ENCODE measurements around the gene GATAD2A.
"Not testable (repeated sequence)": the region's sequence is repeated elsewhere in the genome, so short reads cannot be mapped to it uniquely, and the experiment has no call there.

GATAD2A gene

GRCh38 chr19:19468424-19469050 lies 63.1 kb downstream of the GATAD2A start:
- DNase-seq = no peak

GRCh38 chr19:19470579-19470978 lies 65.1 kb downstream of the GATAD2A start:
- no peak for DNase-seq

GRCh38 chr19:19471682-19472081 lies 66.2 kb downstream of the GATAD2A start:
- DNase-seq = no peak

- not testable (repeated sequence) for DNase-seq
Measured at GRCh38 chr19:19472106-19472505, 66.6 kb downstream of the GATAD2A start.

- DNase-seq = no peak
Measured at GRCh38 chr19:19475015-19475765, 69.7 kb downstream of the GATAD2A start.

GRCh38 chr19:19475849-19476828 lies 70.7 kb downstream of the GATAD2A start:
- DNase-seq = peak; percentile 74

- no peak for DNase-seq
Measured at GRCh38 chr19:19477705-19478383, 72.4 kb downstream of the GATAD2A start.

- no peak for DNase-seq
Measured at GRCh38 chr19:19480688-19481087, 75.2 kb downstream of the GATAD2A start.

GRCh38 chr19:19482809-19483596 lies 77.5 kb downstream of the GATAD2A start:
- no peak for DNase-seq

GRCh38 chr19:19485161-19485997 lies 79.9 kb downstream of the GATAD2A start:
- peak; percentile 87 for DNase-seq

GRCh38 chr19:19485998-19486290 lies 80.5 kb downstream of the GATAD2A start:
- DNase-seq = no peak

- DNase-seq = no peak
Measured at GRCh38 chr19:19486343-19487076, 81.0 kb downstream of the GATAD2A start.

GRCh38 chr19:19487077-19487949 lies 81.8 kb downstream of the GATAD2A start:
- DNase-seq = no peak

- no peak for DNase-seq
Measured at GRCh38 chr19:19487950-19488874, 82.7 kb downstream of the GATAD2A start.

- peak; percentile 95 for DNase-seq
Measured at GRCh38 chr19:19488875-19489690, 83.6 kb downstream of the GATAD2A start.

- no peak for DNase-seq
Measured at GRCh38 chr19:19489804-19490204, 84.3 kb downstream of the GATAD2A start.
